SK-N-SH (cell line): ENCODE data around the gene EIF2D. TPM values are rescaled to one million over a fixed set of nuclear protein-coding genes. Genes with fewer than 3 reads are reported as not detected.

Experiments used
- CTCF ChIA-PET: fragments of 300-600, 350-600 bp; formaldehyde crosslinking; extraction: SDS; loops from one replicate; lab custom pipeline; 2021; lab: Yijun Ruan, JAX
- POLR2A ChIA-PET: fragments of 350-600 bp; sonication (Branson Sonifier 250); formaldehyde crosslinking; extraction: SDS; loops from one replicate; lab custom pipeline; 2020; ENCODE audit warnings: antibody characterized with exemption, inconsistent platforms; lab: Yijun Ruan, JAX
- DNase-seq: peaks from one replicate; pipeline ENCODE4 v3.0.0; 2012
- H2AFZ ChIP-seq: fragments of 200-600 bp; sonication (generic); 2 replicates; pipeline ENCODE4 v1.8.1; 2016; ENCODE audit warnings: antibody characterized with exemption, mild to moderate bottlenecking, low read depth
- H3F3A ChIP-seq: fragments of 200-600 bp; sonication (generic); replicated peaks from 2 replicates; pipeline ENCODE3; 2016; ENCODE audit warnings: antibody characterized with exemption, mild to moderate bottlenecking; ENCODE audit not compliant: insufficient read depth
- H3K27ac ChIP-seq, 2 experiments: fragments of 200-500 bp in 1 of 2; fragments of 200-600 bp in 1 of 2; sonication (Bioruptor generic) in 1 of 2; sonication (generic), shearing (Covaris generic) in 1 of 2; 2 replicates each; pipeline versions ENCODE4 v1.5.1 to v1.6.1; 2014 to 2016; ENCODE audit warnings: low read depth in 2 of 2, inconsistent platforms in 1 of 2, low read length in 1 of 2, mild to moderate bottlenecking in 1 of 2, mixed read lengths in 1 of 2
- H3K27me3 ChIP-seq: fragments of 200-600 bp; sonication (generic), shearing (Covaris generic); 2 replicates; pipeline ENCODE4 v1.6.1; 2016; ENCODE audit warnings: mixed run types; ENCODE audit not compliant: insufficient read depth
- H3K36me3 ChIP-seq, 2 experiments: fragments of 200-500 bp in 1 of 2; fragments of 200-600 bp in 1 of 2; sonication (Bioruptor generic) in 1 of 2; sonication (generic) in 1 of 2; replicated peaks in 1 of 2; 2 replicates each; pipeline versions ENCODE3 to v1.5.1; 2014 to 2016; ENCODE audit warnings: low read length in 1 of 2, mild to moderate bottlenecking in 1 of 2; ENCODE audit not compliant: insufficient read depth in 2 of 2, control insufficient read depth in 1 of 2
- H3K4me1 ChIP-seq, 2 experiments: fragments of 200-500 bp in 1 of 2; fragments of 200-600 bp in 1 of 2; sonication (Bioruptor generic) in 1 of 2; sonication (generic), shearing (Covaris generic) in 1 of 2; 2 replicates each; pipeline versions ENCODE4 v1.5.1 to v1.6.1; 2014 to 2016; ENCODE audit warnings: low read depth in 1 of 2, low read length in 1 of 2, mixed run types in 1 of 2; ENCODE audit not compliant: insufficient read depth in 2 of 2, control insufficient read depth in 1 of 2
- H3K4me2 ChIP-seq: fragments of 200-600 bp; sonication (generic), shearing (Covaris generic); 2 replicates; pipeline ENCODE4 v1.6.1; 2017; ENCODE audit warnings: mixed run types
- H3K4me3 ChIP-seq, 2 experiments: fragments of 200-500 bp in 1 of 2; fragments of 200-600 bp in 1 of 2; sonication (Bioruptor generic) in 1 of 2; sonication (generic), shearing (Covaris generic) in 1 of 2; 2 replicates each; pipeline versions ENCODE4 v1.5.1 to v1.8.1; 2014 to 2016; ENCODE audit warnings: low read depth in 2 of 2, inconsistent platforms in 1 of 2, low read length in 1 of 2, mild to moderate bottlenecking in 1 of 2, mixed read lengths in 1 of 2, moderate library complexity in 1 of 2
- H3K79me2 ChIP-seq: fragments of 200-600 bp; sonication (generic); 2 replicates; pipeline ENCODE4 v1.8.1; 2017; ENCODE audit warnings: mild to moderate bottlenecking; ENCODE audit not compliant: insufficient read depth
- H3K9ac ChIP-seq: fragments of 200-600 bp; sonication (generic); 2 replicates; pipeline ENCODE4 v1.6.1; 2017; ENCODE audit warnings: mixed run types
- H3K9me2 ChIP-seq: fragments of 200-600 bp; sonication (generic); 2 replicates; pipeline ENCODE4 v1.6.1; 2017; ENCODE audit warnings: mixed run types
- H3K9me3 ChIP-seq: fragments of 200-600 bp; sonication (generic); 2 replicates; pipeline ENCODE4 v1.6.1; 2017; ENCODE audit warnings: mixed run types, mild to moderate bottlenecking, moderate library complexity
- H4K20me1 ChIP-seq: fragments of 200-600 bp; sonication (generic); 2 replicates; pipeline ENCODE4 v1.6.1; 2017; ENCODE audit warnings: mild to moderate bottlenecking, mixed run types; ENCODE audit not compliant: insufficient read depth
- CHD2 ChIP-seq: fragments of 150-350 bp; IDR thresholded peaks from 2 replicates; pipeline ENCODE4 v1.6.1; 2018; ENCODE audit warnings: low read length; ENCODE audit not compliant: partially characterized antibody
- EZH2phosphoT487 ChIP-seq: fragments of 200-600 bp; sonication (generic); IDR thresholded peaks from 2 replicates; pipeline ENCODE4 v1.6.1; 2017; ENCODE audit warnings: low read depth, mixed run types, mild to moderate bottlenecking, antibody characterized with exemption, moderate library complexity, borderline replicate concordance
- FOSL2 ChIP-seq: IDR thresholded peaks from 2 replicates; pipeline ENCODE4 v1.4.0; 2012; ENCODE audit warnings: low read depth, mild to moderate bottlenecking, moderate library complexity, borderline replicate concordance
- FOXJ3 ChIP-seq: sonication (generic); formaldehyde crosslinking; IDR thresholded peaks from 2 replicates; pipeline ENCODE4 v1.5.1; 2020; ENCODE audit warnings: mild to moderate bottlenecking, missing genetic modification reagents
- FOXM1 ChIP-seq: IDR thresholded peaks from 2 replicates; pipeline ENCODE4 v1.4.0; 2012; ENCODE audit warnings: low read depth, mild to moderate bottlenecking
- GATA2 ChIP-seq: sonication (generic); formaldehyde crosslinking; IDR thresholded peaks from 2 replicates; pipeline ENCODE4 v1.5.0; 2020; ENCODE audit warnings: mild to moderate bottlenecking, missing genetic modification reagents
- JUND ChIP-seq: IDR thresholded peaks from 2 replicates; pipeline ENCODE4 v1.4.0; 2012
- NFIC ChIP-seq: IDR thresholded peaks from 2 replicates; pipeline ENCODE4 v1.4.0; 2012; ENCODE audit warnings: borderline replicate concordance
- NRF1 ChIP-seq: IDR thresholded peaks from 2 replicates; pipeline ENCODE4 v1.6.1; 2012; ENCODE audit warnings: low read depth, mild to moderate bottlenecking, low read length
- RCOR1 ChIP-seq: fragments of 150-350 bp; IDR thresholded peaks from 2 replicates; pipeline ENCODE4 v1.6.1; 2017; ENCODE audit warnings: antibody characterized with exemption, low read length
- RFX5 ChIP-seq: IDR thresholded peaks from 2 replicates; pipeline ENCODE4 v1.6.1; 2012; ENCODE audit warnings: mild to moderate bottlenecking, improper control_type of control experiment, low read length
- RXRA ChIP-seq: IDR thresholded peaks from 2 replicates; pipeline ENCODE4 v1.4.0; 2012; ENCODE audit warnings: low read depth, mild to moderate bottlenecking, borderline replicate concordance
- SMC3 ChIP-seq: IDR thresholded peaks from 2 replicates; pipeline ENCODE4 v1.6.1; 2012; ENCODE audit warnings: low read depth, low read length, improper control_type of control experiment
- TAF1 ChIP-seq: IDR thresholded peaks from 2 replicates; pipeline ENCODE4 v1.6.1; 2012; ENCODE audit warnings: low read depth, mild to moderate bottlenecking, low read length, moderate library complexity, borderline replicate concordance
- TCF12 ChIP-seq: IDR thresholded peaks from 2 replicates; pipeline ENCODE4 v1.4.0; 2012
- YY1 ChIP-seq: IDR thresholded peaks from 2 replicates; pipeline ENCODE4 v1.4.0; 2012; ENCODE audit warnings: low read depth, mild to moderate bottlenecking
- WGBS: methylation state at CpG from one replicate; pipeline ENCODE4 v1.1.6; 2017; ENCODE audit warnings: low lambda C conversion rate; 5-methylcytosine and 5-hydroxymethylcytosine counted together
- polyA plus RNA-seq, 3 experiments: library from polyadenylated mRNA; depleted of rRNA; stranded (reverse); fragments of >200 nt; gene quantifications; 2 replicates each; pipeline ENCODE4 v1.2.3, GENCODE V29; 2012
- TF ChIP-seq, protein P1 (sequence below): fragments of 150-350 bp; IDR thresholded peaks from 2 replicates; pipeline ENCODE4 v1.6.1; 2016; ENCODE audit warnings: mild to moderate bottlenecking, low read depth, low read length
- TF ChIP-seq, protein P2 (sequence below): IDR thresholded peaks from 2 replicates; pipeline ENCODE4 v1.4.0; 2012; ENCODE audit warnings: low read depth, borderline replicate concordance
- TF ChIP-seq, protein P3 (sequence below): IDR thresholded peaks from 2 replicates; pipeline ENCODE4 v1.4.0; 2012; ENCODE audit warnings: low read depth, borderline replicate concordance
- TF ChIP-seq, protein P4 (sequence below): IDR thresholded peaks from 2 replicates; pipeline ENCODE4; 2012

Gene EIF2D
- polyA plus RNA-seq, 1 of the 3 experiments (the other 2 are of a cell fraction) = 59.5 TPM

DNA sequence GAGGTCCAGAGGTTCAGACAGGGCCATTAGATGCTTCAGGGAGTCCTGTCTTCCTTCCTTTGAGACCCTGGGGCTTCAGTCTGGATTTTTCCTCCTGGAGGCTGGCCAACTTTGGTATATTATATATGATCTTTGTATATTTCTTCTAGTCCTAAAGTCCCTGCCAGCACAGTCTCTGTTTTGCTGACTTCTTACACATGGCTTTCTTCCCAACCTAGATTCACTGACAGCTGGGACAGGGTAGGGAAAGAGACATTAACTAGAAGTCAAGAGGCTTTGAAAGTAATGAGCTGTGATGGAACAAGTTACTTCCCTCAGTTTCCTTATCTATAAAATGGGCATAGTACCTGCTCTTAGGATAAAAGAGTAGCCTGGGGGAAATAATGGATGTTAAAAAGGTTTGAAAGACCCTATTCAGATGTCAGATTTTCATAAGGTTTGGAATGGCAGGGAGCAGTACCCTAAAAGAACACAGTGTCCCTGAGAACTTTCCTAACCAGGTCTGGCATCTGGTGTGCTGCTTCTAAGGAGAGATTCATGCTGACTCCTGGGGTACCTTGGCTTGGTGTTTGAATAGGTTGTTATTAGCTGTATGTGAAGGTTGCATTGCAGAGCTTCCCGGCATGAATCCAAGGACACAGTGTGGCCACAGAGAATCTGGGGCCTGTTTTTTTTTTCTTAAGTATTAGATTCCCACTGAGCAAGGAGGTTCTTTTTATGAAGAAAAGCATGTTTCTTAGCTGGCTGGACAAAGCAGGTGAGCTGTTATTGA lies 57.4 kb downstream of the EIF2D start:
- WGBS = 89% methylated on average over 1 of the region's 1 CpG
- CTCF ChIA-PET = interaction anchor here (0.6 to 6.8 kb wide), 9 partner anchors 9 to 109 kb away, joined by 3 to 67 read pairs (median 7); no protein-coding TSS in a partner anchor
- no peak overlapping the region for H2AFZ ChIP-seq
- H3K27me3 ChIP-seq = no peaks in the 10 kb centered on the region; the same call in 1 of the 2 replicates
- TF ChIP-seq, protein P1, sequence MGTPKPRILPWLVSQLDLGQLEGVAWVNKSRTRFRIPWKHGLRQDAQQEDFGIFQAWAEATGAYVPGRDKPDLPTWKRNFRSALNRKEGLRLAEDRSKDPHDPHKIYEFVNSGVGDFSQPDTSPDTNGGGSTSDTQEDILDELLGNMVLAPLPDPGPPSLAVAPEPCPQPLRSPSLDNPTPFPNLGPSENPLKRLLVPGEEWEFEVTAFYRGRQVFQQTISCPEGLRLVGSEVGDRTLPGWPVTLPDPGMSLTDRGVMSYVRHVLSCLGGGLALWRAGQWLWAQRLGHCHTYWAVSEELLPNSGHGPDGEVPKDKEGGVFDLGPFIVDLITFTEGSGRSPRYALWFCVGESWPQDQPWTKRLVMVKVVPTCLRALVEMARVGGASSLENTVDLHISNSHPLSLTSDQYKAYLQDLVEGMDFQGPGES = no peak
- TF ChIP-seq, protein P2, sequence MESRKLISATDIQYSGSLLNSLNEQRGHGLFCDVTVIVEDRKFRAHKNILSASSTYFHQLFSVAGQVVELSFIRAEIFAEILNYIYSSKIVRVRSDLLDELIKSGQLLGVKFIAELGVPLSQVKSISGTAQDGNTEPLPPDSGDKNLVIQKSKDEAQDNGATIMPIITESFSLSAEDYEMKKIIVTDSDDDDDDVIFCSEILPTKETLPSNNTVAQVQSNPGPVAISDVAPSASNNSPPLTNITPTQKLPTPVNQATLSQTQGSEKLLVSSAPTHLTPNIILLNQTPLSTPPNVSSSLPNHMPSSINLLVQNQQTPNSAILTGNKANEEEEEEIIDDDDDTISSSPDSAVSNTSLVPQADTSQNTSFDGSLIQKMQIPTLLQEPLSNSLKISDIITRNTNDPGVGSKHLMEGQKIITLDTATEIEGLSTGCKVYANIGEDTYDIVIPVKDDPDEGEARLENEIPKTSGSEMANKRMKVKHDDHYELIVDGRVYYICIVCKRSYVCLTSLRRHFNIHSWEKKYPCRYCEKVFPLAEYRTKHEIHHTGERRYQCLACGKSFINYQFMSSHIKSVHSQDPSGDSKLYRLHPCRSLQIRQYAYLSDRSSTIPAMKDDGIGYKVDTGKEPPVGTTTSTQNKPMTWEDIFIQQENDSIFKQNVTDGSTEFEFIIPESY = no peak
- no peak for TF ChIP-seq GATA2 (CRISPR knock-in tag)
- no peak for TF ChIP-seq EZH2phosphoT487
- no peak for TF ChIP-seq CHD2
- TF ChIP-seq FOXM1 = no peak
- TF ChIP-seq, protein P3, sequence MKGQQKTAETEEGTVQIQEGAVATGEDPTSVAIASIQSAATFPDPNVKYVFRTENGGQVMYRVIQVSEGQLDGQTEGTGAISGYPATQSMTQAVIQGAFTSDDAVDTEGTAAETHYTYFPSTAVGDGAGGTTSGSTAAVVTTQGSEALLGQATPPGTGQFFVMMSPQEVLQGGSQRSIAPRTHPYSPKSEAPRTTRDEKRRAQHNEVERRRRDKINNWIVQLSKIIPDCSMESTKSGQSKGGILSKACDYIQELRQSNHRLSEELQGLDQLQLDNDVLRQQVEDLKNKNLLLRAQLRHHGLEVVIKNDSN = no peak
- TF ChIP-seq RFX5 = no peak
- no peak for TF ChIP-seq RXRA
- POLR2A ChIA-PET = interaction anchor here (0.6 kb wide), 1 partner anchor 13 kb away, joined by 3 read pairs; no protein-coding TSS in a partner anchor
- no peaks in the 10 kb centered on the region for H3K79me2 ChIP-seq
- no peaks in the 10 kb centered on the region for H3K36me3 ChIP-seq
- H4K20me1 ChIP-seq = no peaks in the 10 kb centered on the region
- peaks cover 0 to 10% of the 10 kb centered on the region in 2 experiments; a peak in 2 of 4 replicates for H3K4me1 ChIP-seq
- no peak overlapping the region for H3K4me3 ChIP-seq
- no peak overlapping the region for H3K4me2 ChIP-seq
- no peak for DNase-seq
- H3K9me2 ChIP-seq = no peaks in the 10 kb centered on the region
- no peaks in the 10 kb centered on the region for H3F3A ChIP-seq
- no peaks in the 10 kb centered on the region for H3K9me3 ChIP-seq
- H3K9ac ChIP-seq = no peak overlapping the region
- H3K27ac ChIP-seq = no peak overlapping the region

DNA sequence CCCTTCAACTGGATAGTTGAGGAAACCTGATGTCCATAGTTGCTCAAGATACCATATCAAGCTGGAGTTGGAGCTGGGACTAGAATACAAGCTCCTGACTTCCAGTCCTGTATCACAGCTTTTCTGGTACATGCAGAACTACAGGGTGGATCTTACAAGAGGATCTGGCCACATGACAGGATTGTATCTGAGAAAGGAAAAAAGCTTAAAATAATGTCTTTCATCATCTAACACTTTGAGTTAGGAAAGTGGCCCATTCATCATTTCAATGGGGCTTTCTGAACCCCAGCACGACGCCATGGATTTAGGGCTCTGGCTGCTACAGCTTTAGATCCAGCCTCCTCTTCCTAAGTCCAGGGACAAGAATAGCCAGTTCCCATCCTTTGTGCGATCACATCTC lies 58.1 kb downstream of the EIF2D start:
- Histone ChIP-seq H3K36me3 (no peaks in the 10 kb centered on the region), H3K9me2 (no peaks in the 10 kb centered on the region), H3K4me1 (peaks cover 0 to 10% of the 10 kb centered on the region in 2 experiments; a peak in 2 of 4 replicates), H4K20me1 (no peaks in the 10 kb centered on the region), H2AFZ (no peak overlapping the region), H3K79me2 (no peaks in the 10 kb centered on the region), H3K4me2 (no peak overlapping the region), H3K4me3 (no peak overlapping the region), H3K9ac (no peak overlapping the region), H3K27me3 (no peaks in the 10 kb centered on the region; the same call in 1 of the 2 replicates), H3K27ac (no peak overlapping the region), H3K9me3 (no peaks in the 10 kb centered on the region), H3F3A (no peaks in the 10 kb centered on the region)
- ChIA-PET POLR2A (no interaction called here), CTCF (interaction anchor here (0.8 to 6.8 kb wide), 5 partner anchors 8 to 110 kb away, joined by 3 to 67 read pairs (median 15); no protein-coding TSS in a partner anchor)
- DNase-seq = no peak
- 95% methylated on average over 3 of the region's 3 CpGs for WGBS
- no peak for TF ChIP-seq TAF1
- no peak for TF ChIP-seq FOSL2
- no peak for TF ChIP-seq NFIC
- no peak for TF ChIP-seq NRF1
- TF ChIP-seq CHD2 = no peak
- no peak for TF ChIP-seq RCOR1
- no peak for TF ChIP-seq FOXM1
- TF ChIP-seq FOXJ3 (CRISPR knock-in tag) = no peak
- no peak for TF ChIP-seq RXRA
- no peak for TF ChIP-seq TCF12
- TF ChIP-seq JUND = no peak
- TF ChIP-seq, protein P4, sequence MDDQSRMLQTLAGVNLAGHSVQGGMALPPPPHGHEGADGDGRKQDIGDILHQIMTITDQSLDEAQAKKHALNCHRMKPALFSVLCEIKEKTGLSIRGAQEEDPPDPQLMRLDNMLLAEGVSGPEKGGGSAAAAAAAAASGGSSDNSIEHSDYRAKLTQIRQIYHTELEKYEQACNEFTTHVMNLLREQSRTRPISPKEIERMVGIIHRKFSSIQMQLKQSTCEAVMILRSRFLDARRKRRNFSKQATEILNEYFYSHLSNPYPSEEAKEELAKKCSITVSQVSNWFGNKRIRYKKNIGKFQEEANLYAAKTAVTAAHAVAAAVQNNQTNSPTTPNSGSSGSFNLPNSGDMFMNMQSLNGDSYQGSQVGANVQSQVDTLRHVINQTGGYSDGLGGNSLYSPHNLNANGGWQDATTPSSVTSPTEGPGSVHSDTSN = no peak
- TF ChIP-seq YY1 = no peak
- no peak for TF ChIP-seq SMC3
